C4-2B (cell line): ENCODE measurements around the gene STK32C.

ENCODE experiments used
- ZFX ChIP-seq: fragments of 450-650 bp; IDR thresholded peaks from 2 replicates; pipeline ENCODE4 v1.6.1; 2017
- TF ChIP-seq, protein P1 (sequence below): fragments of 450-650 bp; conservative IDR thresholded peaks from 2 replicates; pipeline ENCODE4 v1.5.1; 2017; ENCODE audit warnings: mild to moderate bottlenecking

DNA sequence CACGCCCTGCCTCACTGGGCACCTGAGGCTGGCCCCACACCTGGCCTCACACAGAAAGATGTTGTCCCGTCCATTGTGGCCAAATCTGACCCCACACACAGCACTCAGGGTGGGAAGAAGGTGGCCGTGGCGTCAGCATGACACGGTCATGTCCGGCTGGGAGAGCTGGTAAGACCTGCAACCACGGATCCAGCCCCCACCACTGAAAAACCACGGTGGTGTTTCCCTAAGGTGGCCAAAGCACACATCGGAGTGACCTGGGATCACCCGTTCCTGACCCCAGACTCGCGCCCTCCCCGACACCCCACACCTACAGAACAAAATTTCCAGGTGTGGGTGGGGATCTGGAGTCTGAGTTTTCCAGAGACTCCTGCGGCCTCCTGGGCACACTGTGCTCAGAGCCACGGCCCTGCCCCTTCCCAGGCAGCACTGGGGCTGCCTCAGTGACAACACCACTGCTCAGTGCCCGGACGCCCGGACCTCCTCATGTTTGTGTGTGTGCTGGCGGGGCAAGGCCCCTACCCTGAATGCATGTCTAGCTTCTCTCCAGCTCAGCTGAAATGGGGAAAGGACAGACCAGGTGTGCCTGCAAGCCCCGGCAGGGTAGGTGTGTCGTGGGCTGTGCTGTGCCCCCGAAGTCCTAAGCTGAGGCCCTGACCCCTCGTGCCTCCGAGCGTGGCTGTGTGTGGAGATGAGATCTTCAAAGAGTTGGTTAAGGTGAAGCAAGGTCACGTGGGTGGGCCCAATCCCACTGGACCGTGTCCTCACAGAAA is 36.1 kb downstream of the STK32C start:
- TF ChIP-seq, protein P1, sequence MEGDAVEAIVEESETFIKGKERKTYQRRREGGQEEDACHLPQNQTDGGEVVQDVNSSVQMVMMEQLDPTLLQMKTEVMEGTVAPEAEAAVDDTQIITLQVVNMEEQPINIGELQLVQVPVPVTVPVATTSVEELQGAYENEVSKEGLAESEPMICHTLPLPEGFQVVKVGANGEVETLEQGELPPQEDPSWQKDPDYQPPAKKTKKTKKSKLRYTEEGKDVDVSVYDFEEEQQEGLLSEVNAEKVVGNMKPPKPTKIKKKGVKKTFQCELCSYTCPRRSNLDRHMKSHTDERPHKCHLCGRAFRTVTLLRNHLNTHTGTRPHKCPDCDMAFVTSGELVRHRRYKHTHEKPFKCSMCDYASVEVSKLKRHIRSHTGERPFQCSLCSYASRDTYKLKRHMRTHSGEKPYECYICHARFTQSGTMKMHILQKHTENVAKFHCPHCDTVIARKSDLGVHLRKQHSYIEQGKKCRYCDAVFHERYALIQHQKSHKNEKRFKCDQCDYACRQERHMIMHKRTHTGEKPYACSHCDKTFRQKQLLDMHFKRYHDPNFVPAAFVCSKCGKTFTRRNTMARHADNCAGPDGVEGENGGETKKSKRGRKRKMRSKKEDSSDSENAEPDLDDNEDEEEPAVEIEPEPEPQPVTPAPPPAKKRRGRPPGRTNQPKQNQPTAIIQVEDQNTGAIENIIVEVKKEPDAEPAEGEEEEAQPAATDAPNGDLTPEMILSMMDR, result no peak
- TF ChIP-seq ZFX, result no peak
